ENCODE measurements around the gene MRAP2. TPM values are rescaled to one million over a fixed set of nuclear protein-coding genes. Genes with fewer than 3 reads are reported as not detected.
"Not testable (repeated sequence)": the region's sequence is repeated elsewhere in the genome, so short reads cannot be mapped to it uniquely, and the experiment has no call there.

MRAP2 gene
- total RNA-seq, 1 donor from 2014 or later: 13.3 TPM

DNA sequence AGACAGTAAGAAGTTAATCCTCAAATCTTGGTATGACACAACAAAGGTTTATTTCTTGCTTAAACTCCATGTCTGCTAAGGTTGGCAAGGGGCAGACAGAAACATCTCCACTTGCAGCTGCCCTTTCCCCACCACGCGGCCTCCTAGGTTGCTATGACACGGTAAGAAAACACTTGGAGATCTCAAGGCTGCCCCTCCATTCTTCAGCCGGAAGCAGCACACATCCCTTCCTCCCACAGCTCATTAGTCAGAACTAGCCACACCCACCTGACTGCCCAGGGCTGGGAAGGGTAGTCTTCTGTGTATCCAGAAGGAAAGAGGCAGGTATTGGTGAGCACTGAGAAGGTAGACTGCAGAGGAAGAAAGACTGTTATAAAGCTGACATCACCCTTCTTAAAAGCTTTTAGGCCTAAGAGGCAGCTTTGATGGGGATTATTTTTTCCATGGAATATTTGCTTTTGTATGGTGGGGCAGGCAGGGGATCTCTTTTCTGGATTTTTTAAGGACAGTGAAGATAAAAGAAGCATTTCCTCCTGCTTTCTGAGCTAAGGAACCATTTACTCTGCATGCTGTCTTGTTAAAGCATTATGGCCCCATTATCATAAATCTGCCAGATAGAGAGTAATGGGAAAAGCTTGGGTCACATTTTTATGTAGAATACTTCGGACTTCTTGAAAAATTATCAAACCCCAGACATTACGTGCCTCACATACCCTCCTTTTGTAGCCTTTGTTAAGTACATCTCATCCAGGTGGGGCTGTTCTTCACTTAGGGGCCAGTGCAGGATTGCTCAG, 41.6 kb downstream of the MRAP2 start:
- DNase-seq (ENCODE audit: low read depth, low spot score): peak; percentile 24

DNA sequence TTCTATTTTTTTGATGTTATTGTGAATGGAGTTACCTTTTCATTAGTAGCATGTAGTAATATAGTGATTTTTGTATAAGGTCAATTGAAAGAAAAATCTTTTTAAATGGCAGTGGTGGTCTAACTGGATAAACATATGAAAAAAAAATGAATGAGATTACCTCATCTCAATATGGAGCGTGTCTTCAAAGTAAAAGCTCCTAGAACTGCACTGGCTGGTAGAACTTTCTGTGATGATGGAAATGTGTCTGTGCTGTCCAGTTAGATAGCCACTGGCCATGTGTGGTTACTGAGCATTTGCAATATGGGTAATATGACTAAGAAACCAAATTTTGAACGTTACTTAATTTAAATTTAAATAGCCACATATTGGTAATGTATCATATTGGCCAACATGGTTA, 44.1 kb downstream of the MRAP2 start:
- no peak for DNase-seq (ENCODE audit: low read depth, low spot score)

- DNase-seq (ENCODE audit: low read depth, low spot score): no peak
Measured at GRCh38 chr6:84078335-84078734, 44.8 kb downstream of the MRAP2 start.

DNA sequence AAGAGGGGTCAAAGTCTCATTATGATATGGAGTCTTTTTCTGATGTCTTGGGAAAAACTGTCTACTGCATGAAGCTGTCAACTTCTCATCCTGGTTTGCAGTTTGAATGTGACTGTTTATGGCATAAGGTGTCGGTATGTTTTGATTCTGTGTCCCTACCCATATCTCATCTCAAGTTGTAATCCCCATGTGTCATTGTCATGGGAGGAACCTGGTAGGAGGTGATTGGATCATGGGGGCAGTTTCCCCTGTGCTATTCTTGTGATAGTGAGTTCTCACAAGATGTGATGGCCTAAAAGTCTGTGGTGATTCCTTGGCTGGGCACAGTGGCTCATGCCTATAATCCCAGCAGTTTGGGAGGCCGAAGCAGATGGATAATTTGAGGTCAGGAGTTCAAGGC, 47.6 kb downstream of the MRAP2 start:
- DNase-seq (ENCODE audit: low read depth, low spot score): no peak

DNA sequence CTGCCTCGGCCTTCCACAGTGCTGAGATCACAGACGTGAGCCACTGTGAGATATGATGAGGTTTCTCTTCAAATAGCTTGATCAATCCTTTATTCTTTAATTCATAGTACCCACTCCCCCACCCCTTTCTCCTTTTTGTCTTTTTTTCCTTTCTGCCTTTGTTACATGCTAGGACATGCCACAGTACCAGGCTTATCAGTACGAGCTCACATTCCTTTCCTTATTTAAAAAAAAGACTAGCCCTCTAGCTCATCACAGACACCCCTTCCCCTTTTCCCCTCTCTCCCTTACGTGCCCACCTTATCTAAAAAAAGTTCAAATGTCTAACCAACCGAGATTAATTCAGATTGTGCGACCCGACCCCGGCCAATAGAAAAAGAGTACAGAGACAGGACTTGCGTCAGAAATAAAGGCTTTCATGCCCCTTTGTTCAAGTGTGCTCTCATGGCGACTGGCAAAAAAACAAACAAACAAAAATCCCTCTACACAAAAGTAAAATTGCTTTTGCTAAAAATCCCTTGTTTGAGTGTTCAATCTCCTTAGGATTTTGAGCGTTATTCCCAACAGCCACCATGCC, 49.2 kb downstream of the MRAP2 start:
- DNase-seq (ENCODE audit: low read depth, low spot score): no peak

- not testable (repeated sequence) for DNase-seq (ENCODE audit: low read depth, low spot score)
Measured at GRCh38 chr6:84084705-84085104, 51.1 kb downstream of the MRAP2 start.

GRCh38 chr6:84086056-84086455, 52.5 kb downstream of the MRAP2 start:
- no peak for DNase-seq (ENCODE audit: low read depth, low spot score)

- DNase-seq (ENCODE audit: low read depth, low spot score): no peak
Measured at GRCh38 chr6:84086545-84087429, 53.2 kb downstream of the MRAP2 start.

GRCh38 chr6:84089081-84089480, 55.5 kb downstream of the MRAP2 start:
- DNase-seq (ENCODE audit: low read depth, low spot score): no peak

GRCh38 chr6:84089552-84089951, 56.0 kb downstream of the MRAP2 start:
- DNase-seq (ENCODE audit: low read depth, low spot score): no peak

- no peak for DNase-seq (ENCODE audit: low read depth, low spot score)
Measured at GRCh38 chr6:84093441-84094435, 60.2 kb downstream of the MRAP2 start.

DNA sequence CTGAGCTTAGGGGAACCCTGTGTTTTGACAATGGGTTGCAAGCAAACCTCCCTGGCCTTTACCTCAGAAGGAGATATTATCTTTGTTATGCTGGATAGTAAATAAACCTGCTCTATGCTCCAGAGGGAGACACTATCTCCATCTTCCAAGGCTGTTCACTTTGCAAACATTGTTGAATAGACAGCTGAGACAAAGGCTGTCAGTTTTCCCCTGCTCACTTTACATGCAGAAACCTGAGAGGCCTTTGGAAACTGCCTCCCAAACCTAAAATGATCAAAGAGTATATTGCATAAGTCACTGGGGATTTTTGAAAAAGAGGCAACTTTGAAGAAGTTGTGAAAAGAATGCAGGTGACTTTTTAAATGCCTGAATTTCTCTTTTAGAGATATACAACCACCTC, 61.6 kb downstream of the MRAP2 start:
- no peak for DNase-seq (ENCODE audit: low read depth, low spot score)

GRCh38 chr6:84103029-84103428, 69.5 kb downstream of the MRAP2 start:
- no peak for DNase-seq (ENCODE audit: low read depth, low spot score)

DNA sequence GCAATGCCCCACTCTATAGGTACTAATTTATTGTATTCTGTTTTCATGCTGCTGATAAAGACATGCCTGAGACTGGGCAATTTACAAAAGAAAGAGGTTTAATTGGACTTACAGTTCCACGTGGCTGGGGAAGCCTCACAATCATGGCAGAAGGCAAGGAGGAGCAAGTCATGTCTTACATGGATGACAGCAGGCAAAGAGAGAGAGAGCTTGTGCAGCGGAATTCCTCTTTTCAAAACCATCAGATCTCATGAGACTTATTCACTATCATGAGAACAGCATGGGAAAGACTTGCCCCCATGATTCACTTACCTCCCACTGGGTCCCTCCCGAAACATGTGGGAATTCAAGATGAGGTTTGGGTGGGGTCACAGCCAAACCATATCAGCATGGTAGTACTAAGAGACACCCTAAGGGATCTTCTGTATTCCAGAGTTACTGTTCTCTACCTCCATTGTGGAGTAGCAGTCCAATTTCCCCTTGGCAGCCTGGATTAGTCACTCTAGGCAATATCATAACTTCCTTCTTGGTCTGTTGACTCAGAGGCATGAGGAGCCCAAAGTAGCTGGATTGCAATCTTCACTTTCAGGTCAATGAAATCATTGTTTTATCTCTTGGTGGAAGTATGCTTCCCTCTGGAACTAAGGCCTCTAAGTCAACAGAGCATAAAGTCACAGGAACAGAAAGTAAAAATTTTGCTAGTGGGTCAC, 71.8 kb downstream of the MRAP2 start:
- not testable (repeated sequence) for DNase-seq (ENCODE audit: low read depth, low spot score)

DNA sequence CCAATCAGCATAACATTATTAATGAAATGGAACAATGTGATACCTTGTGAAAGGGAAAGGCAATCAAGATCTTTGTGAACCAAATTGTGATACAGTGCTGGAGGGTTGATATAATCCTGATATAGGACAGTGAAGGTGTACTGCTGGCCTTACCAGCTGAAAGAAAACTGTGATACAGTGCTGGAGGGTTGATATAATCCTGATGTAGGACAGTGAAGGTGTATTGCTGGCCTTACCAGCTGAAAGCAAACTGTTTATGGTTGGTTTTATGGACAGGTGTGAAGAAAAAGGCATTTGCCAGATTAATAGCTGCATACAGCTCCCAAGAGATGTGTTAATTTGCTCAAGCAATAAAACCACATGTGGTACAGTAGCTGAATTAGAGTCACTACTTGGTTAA, 73.9 kb downstream of the MRAP2 start:
- no peak for DNase-seq (ENCODE audit: low read depth, low spot score)

GRCh38 chr6:84111351-84111750, 77.8 kb downstream of the MRAP2 start:
- not testable (repeated sequence) for DNase-seq (ENCODE audit: low read depth, low spot score)

- DNase-seq (ENCODE audit: low read depth, low spot score): not testable (repeated sequence)
Measured at GRCh38 chr6:84114933-84115594, 81.5 kb downstream of the MRAP2 start.

DNA sequence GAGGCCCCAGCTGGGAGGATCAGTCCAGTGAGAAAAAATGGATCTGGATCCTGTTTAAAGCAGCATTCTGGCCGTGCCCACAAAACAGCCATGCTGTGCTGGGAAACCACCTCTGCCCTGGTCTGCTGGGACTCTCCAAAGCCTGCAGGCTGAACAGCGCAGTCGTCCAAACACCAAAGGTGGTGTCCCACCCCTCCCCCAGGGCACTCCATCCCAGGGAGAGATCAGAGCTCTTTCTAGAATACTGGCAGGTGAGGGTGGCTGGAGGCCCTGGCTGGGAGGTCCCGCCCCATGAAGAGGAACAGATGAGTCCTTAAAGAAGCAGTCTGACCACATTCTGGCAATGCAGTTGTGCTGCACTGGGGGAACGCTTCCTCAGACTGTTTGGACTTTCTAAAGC, 84.6 kb downstream of the MRAP2 start:
- no peak for DNase-seq (ENCODE audit: low read depth, low spot score)

DNA sequence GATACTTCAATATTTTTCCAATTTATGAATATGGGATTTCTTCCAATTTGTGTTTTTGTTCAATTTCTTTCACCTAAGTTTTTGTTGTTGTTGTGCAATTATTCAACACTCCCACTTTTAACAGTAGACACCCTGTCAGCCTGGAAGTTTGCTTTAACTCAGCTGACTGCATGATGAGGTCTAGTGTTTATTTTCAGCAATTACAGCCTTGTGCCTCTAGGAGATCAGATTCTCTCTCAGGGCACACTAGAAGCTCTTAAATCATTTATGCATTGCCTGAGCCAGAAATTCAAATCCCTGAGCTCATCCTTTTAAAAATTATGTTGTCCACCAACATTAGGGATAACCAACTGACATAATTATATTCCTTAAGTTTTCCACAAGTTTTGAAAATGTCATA, 85.7 kb downstream of the MRAP2 start:
- DNase-seq (ENCODE audit: low read depth, low spot score): no peak

DNA sequence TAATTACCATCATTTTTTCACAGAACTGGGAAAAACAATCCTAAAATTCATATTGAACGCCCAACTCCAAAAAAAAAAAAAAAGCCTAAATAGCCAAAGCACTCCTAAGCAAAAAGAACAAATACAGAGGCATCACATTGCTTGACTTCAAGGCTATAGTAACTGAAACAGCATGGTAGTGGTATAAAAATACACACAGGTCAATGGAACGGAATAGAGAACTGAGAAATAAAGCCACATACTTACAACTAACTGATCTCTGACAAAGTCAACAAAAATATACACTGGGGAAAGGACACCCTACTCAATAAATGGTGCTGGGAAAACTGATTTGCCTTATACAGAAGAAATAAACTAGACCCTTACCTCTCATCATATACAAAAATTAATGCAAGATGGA, 89.6 kb downstream of the MRAP2 start:
- DNase-seq (ENCODE audit: low read depth, low spot score): no peak
